COLO668 (cell line): ENCODE results near the gene SPRR2D.
"Not testable (repeated sequence)": the region's sequence is repeated elsewhere in the genome, so short reads cannot be mapped to it uniquely, and the experiment has no call there.

Source experiments
- DNase-seq: peaks from one replicate; lab custom pipeline; 2025; ENCODE audit not compliant: unreplicated experiment; lab: John Stamatoyannopoulos, UW

SPRR2D gene

DNA sequence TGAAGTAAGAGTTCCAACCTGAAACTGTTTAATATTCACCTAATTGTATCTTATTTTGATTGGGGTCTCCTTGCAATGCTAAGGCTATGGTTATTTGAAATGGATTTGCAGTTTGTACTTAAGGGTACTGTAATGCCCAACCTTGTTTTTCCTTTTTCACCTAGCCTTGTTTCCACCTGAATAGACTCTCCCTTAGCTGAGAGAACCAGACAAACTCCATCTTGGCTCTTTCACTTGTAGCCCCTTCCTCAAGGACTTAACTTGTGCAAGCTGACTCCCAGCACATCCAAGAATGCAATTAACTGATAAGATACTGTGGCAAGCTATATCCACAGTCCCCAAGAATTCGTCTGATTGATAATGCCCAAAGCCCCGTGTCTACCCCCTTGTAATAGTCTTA lies 19.1 kb downstream of the SPRR2D start:
- not testable (repeated sequence) for DNase-seq

DNA sequence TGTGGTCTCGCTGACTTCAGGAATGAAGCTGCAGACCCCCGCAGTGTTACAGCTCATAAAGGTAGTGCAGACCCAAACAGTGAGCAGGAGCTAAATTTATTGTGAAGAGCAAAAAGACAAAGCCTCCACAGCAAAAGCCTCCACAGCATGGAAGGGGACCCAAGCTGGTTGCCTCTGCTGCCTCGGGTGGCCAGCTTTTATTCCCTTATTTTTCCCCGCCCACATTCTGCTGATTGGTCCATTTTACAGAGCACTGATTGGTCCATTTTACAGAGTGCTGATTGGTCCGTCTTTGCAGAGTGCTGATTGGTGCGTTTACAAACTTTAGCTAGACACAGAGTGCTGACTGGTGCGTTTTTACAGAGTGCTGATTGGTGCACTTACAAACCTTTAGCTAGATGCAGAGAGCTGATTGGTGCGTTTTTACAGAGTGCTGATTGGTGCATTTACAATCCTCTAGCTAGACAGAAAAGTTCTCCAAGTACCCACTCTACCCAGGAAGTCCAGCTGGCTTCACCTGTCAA lies 29.6 kb downstream of the SPRR2D start:
- DNase-seq = not testable (repeated sequence)

DNA sequence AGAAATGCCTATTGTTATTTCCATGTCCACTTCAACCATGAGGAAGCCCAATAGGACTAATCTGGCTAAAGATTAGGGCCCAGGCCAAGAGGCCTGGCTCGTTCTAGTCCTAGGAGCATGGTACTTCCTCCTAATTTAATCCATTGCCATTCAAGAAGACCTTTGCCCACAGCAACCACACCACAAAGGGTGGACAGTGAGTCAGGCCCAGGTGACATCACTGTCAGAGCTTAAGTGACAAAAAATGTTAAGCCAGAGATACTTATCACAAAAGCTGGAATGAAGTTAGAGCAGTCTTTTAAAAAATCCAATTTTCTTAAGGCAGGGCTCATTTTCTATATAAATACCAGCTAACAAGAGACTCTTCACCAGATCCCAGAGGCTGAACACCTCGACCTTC lies 39.5 kb downstream of the SPRR2D start, which contains the start of gene SPRR3:
SPRR3 (plus strand) TSS at position 368 of the 400 bp plus-strand sequence. CDS start 1,272 bp downstream, outside the sequence.
- no peak for DNase-seq

DNA sequence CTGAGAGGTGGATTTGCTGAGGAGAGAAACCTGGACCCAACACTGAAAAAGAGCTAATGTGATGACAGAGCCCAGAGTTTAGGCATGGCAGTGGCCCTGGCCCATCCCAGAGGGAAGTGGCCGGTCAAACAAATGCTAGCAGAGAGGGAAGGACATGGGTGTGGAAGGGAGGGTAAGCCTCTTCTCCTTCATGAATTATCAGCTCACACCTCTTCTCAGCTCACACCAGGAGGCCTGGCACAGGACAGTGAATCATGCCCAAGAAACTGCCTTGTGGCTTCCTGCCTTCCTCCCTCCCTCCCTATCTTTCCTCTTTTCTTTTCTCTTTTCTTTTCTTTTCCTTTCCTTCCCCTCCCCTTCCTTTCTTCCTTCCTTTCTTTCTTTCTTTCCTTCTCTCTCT lies 40.6 kb downstream of the SPRR2D start:
- no peak for DNase-seq

GRCh38 chr1:152999818-153000217 lies 41.1 kb downstream of the SPRR2D start:
- no peak for DNase-seq

GRCh38 chr1:152998476-152998875 lies 42.4 kb downstream of the SPRR2D start:
- no peak for DNase-seq

DNA sequence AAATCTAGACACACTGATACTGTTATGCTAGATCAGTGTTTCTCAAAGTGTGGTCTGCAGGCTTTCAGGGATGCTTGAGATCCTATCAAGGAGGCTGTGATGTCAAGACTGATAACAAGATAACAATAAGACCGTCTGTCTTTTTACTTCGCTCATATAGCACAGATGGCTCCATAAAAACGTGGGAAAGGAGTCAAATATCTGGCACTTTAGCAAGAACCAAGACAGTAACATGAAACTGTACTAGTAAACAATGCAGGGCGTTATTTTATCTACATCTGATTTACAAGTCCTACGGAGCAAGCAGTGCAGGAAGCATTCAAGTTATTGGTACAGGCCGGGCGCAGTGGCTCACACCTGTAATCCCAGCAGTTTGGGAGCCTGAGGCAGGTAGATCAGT lies 43.0 kb downstream of the SPRR2D start:
- DNase-seq = no peak

- no peak for DNase-seq
These were observed 44.1 kb downstream of the SPRR2D start for GRCh38 chr1:152996633-152997400.

- no peak for DNase-seq
These were observed 45.1 kb downstream of the SPRR2D start for GRCh38 chr1:152995842-152996241.

DNA sequence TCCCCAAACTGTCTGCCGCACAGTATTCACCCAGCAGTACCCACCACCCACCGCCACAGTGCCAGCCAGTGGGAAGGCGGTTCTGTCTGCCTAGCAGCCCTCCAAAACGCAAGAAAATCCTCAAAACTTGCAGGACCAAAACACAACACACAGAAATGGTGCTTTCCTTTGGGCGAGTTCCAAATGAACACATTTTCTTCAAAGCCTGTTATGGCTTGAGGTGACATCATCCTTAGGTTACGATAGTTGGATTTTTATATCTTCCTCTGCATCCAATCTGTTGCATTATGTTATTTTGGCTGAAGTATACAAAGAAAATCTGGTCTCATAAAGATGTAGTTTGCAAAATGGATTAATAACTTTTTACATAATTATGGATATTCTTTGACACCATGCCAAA lies 47.7 kb downstream of the SPRR2D start:
- DNase-seq = no peak
